NCI-H2107 treated with DMSO at 0.1 percent for 48 hours (cell line): ENCODE measurements around the gene PPM1F.
"Not testable (repeated sequence)": the region's sequence is repeated elsewhere in the genome, so short reads cannot be mapped to it uniquely, and the experiment has no call there.

ENCODE experiments used
- DNase-seq: peaks from one replicate; lab custom pipeline; 2025; ENCODE audit not compliant: unreplicated experiment; lab: John Stamatoyannopoulos, UW

PPM1F gene

DNA sequence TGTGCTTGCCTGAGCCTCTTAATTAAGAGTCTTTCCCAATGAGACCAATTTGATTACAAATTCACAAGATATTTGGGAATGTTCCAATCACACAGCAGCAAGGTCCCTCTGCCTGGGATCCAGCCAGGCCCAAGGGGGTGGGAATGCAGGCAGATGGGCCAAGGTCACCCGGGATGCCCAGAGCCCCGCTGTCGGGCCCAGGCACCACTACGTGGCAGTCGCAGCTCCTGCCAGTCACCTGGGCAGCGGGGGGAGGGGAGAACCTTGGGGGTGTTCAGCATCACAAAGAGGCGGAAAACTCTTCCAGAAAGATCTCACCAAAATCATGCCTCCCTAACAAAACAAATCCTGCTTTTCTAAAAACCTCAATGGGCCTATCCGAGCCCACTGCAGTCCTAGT lies 30.9 kb downstream of the PPM1F start:
- DNase-seq = no peak

DNA sequence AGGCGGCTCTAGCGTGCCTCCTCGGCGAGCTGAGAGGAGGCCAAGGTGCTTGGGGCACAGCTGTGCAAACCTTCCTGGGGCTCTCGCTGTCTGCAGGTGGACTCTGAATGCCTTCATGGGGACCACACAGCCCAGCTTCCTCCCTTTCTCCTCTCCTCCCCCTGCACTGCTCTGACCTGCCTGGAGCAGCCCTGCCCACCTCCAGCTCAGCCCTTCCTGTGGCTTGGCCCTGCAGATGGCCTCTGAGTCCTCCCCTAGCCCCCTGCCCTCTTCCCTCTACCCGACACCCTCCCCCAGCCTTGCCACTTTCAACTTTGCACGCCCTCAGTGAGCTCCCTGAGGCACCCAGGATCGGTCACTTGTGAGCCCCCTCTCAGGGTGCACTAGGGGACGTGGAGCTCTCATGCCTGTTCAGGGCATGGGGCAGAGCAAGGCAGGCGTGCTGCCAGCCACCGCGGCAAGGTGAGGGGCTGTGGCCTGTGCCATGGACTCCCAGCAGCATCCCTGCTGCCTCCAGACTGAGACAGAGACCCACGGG lies 31.4 kb downstream of the PPM1F start:
- DNase-seq = no peak

DNA sequence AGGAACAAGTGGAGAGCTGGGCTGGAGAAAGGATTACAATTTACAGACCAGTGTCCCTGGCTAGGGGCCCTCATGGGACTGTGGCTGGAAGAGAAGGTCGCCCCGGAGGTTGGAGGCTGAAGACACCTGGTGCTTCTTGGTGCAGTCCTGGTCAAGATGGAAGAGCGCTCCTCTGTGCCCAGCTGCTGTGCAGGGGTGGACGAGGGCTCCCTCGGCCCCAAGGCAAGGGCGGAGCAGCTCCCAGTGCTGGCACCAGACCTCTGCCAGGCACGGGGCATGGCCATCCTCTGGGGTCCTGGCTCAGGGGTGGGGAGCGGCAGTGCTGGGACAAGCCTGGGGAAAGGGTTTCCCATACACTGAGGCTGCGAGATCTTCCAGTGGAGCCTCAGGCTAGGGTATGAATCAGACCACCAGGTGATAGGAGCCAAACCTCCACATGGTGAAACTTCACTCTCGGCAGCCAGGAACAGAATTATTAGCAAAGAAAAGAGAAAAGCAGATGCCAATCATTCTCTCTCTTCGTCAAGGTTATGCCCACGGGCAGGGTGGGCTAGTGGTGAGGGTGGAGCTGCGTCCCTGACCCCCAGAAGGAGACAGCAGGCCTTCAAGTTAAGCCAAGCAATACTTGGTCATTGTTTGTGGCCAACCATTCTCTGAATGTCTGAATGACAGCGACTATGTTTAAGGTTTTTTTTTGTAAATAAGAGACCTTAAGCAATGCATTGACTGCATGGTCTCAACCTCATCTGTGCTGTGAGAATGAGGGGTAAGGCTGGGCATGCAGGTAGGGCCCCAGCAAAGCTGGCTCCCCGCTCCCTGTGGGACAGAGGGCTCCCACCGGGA lies 32.1 kb downstream of the PPM1F start:
- no peak for DNase-seq

DNA sequence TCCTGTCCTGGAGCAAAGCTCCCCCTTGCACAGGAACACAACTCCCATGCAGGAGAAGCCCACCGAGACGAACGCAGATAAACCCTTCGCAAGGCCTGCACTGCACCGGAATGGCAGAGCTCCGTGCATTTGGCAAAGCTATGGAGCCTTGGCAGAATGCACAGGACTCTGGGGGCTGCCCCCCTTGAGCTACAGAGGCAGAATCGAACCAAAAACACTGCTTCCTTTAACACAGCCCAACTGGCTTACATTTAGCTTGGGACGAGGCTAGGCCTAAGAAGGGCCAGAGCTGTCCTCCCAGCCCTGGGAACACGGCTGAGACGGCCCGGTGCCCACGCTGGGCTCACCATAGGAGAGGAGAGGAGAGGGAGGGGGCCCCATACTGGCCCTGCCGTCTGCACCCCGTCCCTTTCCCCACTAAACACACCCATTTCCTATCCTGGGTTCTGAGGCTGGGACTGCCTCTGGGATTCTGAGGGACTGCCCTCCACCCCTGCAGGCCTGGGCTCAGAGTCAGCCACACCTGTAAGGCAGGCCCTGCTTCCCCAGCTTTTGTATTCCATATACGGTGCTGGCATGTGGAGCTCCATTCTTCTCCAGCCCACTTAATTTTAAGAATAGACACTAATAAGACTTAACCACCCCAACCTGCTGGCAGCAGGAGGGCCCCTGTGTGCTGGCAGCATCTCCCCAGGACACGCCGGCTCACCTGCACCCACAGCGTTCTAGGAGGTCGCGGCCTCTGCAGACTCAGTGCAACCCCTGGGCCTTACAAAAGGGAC lies 32.9 kb downstream of the PPM1F start:
- no peak for DNase-seq

DNA sequence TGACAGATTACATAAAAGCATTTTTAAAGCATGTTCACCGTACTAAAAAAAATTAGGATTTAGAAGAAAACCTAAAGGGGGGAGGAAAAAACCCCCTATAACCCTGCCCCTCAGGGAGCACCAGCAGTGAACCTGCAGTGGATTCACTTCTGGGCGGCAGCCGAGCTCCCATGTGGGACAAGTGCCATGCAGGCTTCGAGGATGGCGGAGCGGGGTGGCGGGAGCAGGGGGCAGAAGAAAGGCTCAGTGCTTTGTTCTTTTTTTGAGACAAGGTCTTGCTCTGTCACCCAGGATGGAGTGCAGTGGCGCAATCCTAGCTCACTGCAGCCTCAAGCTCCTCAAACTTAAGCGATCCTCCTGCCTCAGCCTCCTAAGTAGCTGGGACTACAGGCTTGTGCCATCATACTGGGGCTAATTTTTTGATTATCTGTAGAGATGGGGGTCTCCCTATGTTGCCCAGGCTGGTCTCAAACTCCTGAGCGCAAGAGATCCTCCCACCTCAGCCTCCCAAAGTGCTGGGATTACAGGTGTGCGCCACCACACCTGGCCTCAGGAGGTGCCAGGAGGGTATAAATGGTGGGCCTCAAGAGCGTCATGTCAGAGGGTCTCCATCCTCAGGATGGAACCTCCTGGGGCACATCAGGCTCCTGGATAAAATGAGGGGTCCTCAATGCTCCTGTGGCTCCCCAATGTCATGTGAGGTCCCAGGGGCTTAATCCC lies 34.0 kb downstream of the PPM1F start:
- no peak for DNase-seq

DNA sequence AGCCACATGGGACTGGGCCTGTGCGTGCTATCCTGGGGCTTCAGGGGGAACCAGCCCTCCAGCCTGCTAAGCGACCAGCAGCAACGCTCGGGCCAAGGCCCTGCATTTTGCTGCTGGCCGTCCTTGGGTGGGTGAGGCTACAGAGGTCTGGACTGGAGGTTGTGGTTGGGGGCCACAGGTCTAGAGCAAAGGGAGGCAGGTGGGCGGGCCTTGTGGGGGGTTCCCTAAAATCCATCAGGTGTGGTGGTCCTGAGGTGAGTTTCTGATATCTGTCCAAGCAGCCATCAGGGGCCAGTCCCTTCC lies 34.7 kb downstream of the PPM1F start:
- no peak for DNase-seq

DNA sequence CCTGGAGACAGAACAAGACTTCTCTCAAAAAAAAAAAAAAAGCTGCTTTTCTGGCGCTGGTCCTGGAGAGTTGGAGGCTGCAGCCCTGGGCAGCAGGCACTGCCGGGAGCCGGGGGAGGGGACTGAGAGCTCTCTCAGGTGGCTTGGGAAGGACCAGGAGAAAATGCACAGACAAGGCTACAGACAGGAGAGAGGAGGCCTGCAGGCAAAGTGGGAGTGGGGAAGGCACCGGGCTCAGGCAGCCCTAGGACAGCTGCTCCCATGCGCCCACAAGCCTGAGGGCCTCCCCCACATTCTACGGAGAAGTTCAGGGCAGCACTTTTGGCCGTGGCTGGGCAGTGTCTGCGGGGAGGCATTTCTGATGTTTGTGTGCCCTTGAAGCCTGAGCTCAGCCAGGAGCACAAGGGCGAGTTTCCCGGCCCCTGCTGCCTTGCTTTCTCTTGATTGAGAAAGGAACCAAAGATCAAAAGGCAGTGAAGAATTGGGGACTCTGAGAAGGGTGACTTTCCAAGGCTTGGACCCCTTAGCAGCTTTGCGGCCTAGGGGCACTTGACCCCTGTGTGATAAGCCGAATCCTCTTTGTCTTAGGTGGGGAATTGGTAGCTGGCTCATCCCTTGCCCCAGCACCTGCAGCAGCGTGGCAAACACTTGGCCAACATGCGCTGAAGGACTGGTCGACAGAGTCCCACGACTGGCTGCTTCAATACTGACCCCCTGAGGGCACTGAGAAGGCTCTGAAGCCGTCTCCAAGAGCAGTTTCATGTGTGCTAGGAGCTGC lies 35.3 kb downstream of the PPM1F start:
- DNase-seq = no peak

DNA sequence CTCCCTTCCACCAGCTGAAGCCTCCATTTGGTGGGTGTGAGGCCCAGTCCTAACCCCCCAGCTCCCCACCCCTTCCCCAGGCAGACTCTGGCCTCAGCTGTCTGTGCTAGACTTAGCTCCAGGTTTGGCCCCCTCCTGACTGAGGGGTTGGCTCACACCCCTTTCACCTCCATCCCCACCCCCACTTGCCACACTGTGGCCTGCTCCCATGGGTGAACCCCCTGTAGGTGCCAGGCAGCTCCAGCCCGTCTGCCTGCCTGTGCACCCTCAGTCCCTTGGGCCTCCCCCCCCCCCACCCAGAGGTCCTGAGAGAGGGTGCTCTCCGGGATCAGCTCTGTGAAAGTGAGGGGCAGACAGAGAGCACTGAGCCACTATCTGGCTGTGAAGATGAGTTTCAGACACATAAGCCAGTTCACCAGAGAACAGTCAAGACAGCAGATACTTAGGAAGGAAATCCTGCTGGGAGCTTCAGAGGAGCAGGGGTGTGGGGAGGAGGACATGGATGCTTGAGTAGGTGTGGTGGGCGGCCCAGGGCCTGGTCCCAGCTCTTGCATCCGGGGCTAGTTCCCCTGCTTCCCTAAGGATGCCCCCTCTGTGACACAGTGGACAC lies 36.2 kb downstream of the PPM1F start:
- DNase-seq = no peak

DNA sequence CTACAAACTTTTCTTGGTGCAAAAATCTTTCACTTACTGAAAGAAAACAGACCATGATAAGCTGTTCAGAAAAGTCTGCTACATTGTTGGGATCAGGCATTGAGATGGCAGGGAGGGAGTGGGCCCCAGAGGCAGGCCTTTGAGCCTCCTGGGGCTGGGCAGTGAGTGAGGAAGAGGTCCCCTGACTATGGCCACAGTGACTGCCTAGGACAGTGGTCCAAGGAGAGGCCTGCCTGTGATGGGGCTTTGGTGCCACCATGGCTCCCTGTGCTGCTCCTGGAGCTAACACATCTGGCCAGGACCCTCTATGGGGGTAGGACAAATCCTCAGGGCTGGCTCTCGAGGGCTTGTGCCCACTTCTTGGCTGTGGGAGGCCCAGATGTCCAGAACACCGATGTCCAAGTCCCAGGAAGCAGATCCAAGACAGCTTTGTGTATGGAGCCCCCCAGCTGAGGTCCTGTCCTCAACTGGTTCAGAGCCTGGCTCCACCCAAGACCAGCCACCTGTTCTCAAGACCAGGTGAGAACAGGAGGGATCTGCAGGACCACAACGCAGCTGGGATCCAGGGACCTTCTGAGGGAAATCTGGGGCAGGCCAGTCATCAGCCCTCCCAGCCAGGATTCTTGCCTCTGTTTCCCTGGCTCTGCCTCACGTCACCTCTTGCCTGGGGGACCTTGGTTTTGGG lies 36.9 kb downstream of the PPM1F start:
- DNase-seq = no peak

DNA sequence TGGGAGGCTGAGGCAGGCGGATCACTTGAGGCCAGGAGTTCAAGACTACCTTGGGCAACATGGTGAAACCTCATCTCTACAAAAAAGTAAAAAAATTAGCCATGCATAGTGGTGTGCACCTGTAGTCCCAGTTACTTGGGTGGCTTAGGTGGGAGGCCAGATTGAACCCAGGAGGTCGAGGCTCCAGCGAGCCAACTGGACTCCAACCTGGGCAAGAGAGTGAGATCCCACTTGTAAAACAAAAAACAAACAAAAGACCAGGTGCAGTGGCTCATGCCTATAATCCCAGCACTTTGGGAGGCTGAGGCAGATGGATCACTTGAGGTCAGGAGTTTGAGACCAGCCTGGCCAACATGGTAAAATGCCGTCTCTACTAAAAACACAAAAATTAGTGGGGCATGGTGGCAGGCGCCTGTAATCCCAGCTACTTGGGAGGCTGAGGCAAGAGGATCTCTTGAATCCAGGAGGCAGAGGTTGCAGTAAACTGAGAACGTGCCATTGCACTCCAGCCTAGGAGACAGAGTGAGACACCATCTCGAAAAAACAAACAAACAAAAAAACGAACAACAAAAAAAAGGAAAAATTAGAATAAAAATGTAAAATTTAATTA lies 38.5 kb downstream of the PPM1F start:
- DNase-seq = not testable (repeated sequence)

DNA sequence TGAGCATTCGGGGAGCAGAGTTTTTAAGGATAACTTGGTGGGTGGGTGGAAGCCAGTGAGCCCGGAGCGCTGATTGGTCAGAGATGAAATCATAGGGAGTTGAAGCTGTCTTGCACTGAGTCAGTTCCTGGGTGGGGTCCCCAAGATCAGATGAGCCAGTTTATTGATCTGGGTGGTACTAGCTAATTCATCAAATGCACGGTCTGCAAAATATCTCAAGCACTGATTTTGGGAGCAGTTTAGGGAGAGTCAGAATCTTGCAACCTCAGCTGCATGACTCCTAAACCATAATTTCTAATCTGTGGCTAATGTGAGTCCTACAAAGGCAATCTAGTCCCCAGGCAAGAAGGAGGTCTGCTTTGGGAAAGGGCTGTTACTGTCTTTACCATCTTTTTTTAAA lies 42.3 kb downstream of the PPM1F start:
- not testable (repeated sequence) for DNase-seq

DNA sequence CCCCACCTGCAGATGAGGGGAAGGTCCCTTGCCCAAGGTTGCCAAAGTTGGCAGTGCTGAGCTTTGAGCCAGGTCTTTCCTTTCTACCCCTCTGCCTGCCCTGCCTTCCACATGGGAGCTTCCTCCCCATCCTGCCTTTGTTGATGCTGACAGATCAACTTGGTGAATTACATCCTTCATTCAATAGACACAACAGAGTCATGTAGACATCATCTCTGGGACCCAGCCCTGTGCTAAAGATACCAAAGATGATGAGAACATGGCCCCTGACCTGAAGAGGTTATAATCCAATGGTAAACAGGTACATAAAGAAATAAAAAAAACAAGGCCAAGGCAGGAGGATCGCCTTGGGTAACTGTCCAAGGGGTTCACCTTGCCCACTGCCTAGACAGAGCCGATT lies 42.8 kb downstream of the PPM1F start:
- DNase-seq = no peak

DNA sequence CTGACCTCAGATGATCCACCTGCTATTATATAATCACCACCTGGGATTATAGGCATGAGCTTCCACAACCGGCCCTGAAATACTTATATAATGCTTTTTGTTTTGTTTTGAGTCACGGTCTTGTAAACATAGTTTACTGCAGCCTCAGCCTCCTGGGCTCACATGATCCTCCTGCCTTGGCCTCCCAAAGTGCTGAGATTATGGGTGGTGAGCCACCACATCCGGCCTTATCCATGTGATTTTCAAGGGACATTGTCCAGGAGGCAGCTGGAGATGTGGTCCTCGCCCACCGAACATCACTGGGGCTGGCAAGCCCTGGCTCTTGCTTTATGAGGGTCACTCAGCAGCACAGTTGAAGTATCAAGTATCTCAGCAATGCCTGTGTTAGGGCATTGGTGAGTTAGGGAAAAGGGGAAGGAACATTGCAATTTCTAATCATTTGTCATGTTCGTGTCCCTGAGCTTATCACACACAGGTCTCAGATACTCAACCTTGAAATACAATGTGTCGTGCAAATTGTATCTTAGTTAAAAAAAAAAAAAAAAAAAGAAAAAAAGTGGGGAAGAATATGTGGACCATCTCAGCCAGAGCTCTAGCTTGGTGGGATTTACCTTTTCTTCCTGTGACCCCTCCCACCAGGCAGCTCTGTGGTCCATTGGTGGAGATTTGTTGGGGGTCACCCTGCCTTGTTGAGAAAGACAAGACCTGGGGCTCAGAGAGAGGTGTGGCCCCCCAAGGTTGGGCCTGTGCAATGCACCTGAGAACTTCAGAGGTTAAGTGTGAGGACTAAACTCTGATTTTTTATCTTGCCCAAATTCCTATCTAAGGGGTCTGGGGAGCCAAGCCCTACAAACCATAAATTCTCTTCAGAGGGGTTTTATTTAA lies 44.8 kb downstream of the PPM1F start:
- no peak for DNase-seq

DNA sequence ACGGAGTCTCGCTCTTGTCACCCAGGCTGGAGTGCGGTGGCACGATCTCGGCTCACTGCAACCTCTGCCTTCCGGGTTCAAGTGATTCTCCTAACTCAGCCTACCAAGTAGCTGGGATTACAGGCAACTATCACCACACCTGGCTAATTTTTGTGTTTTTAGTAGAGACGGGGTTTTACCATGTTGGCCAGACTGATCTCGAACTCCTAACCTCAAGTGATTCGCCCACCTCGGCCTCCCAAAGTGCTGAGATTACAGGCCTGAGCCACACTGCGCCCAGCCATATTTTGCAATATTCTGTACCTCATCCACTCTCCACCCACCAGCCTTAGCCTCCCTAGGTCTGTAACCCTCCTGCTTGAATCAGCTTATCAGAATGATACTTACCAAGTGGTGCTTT lies 47.4 kb downstream of the PPM1F start:
- not testable (repeated sequence) for DNase-seq

DNA sequence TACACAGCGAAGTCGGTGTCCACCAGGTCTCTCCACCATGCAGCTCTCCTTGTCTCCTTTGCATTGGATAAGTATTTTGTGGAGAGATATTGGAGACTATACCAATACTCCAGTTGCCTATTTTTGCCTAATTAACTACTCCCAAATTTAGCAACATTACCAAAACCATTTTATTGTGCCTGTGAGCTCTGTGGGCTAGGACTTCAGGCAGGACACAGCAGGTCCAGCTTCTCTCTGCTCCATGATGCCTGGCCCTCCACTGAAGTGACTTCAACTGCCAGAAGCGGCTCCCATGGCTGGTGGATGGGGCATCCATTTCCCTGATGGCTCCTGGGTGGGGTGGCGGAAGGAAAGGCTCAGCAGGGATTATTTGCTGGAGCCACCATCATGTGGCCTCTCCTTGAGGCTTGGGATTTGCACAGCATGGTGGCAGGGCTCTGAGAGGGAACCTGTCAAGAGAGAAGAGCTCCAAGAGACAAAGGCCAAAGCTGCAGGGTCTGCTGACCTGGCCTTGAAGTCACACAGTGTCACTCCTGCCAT lies 48.3 kb downstream of the PPM1F start:
- no peak for DNase-seq

DNA sequence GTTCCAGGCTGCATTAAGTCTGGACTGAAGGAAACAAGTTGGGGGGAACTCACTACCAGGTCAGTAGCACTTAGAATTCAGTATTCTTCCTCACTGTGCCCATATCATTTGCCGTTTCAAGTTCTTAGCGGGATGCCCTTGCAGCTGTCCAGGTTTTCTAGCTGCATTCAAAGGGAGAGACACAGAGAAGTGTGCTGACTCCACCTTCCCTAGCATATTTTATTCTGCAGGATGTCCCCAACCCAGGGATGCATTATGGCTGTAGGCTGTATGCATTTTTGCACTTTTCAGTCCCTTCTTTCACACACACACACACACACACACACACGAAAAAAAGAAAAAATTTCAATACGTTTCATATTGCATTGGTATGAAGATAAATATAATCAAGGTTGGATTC lies 49.4 kb downstream of the PPM1F start:
- no peak for DNase-seq

DNA sequence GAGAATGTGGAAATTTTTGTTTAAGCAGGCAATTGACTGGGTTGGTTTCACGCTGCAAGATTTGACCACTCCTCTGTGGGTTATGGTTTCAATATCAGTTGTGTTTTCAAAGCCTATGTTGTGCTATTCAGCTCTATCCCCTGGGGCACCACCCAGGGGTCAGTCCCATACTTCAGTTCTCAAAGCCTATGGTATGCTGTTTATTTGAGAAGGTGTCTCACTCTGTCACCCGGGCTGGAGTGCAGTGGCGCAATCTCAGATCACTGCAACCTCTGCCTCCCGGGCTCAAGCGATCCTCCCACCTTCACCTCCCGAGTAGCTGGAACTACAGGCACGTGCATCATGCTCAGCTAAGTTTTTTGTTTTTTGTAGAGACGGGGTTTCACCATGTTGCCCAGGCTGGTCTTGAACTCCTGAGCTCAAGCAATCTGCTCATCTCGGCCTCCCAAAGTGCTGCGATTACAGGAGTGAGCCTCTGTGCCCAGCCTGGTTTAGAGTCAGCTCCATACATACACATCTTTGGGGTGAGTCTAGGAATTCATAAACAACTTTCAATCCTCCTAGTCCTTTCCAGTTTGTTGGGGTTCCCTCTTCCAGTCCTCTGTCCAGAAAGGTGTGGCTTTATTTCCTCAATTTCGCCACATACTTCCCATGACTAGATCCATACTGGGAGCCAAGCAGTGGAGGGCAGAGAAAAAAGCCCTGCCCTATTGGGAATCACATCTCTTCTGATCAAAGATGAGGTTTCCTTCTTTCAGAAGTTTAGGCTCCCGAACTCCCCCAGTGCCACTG lies 50.2 kb downstream of the PPM1F start:
- no peak for DNase-seq
